Lower leg skin (tissue), 4 donors: ENCODE results near the gene KCNK4. TPM values are rescaled to one million over a fixed set of nuclear protein-coding genes. Genes with fewer than 3 reads are reported as not detected.

Experiments
- DNase-seq, 2 donors: peaks; one replicate each; pipeline ENCODE4 v3.0.0-alpha.2; 2019; ENCODE audit warnings: low spot score in 2 of 2
- H3K4me3 ChIP-seq: fragments of 200-600 bp; sonication (generic); 2 replicates; pipeline ENCODE4 v1.5.1; 2017; ENCODE audit warnings: mild to moderate bottlenecking, low read depth; ENCODE audit not compliant: poor library complexity, severe bottlenecking
- CTCF ChIP-seq, 3 donors: fragments of 450-650 bp; IDR thresholded peaks; one replicate each; pipeline ENCODE4 v1.5.1; 2016; ENCODE audit warnings: antibody characterized with exemption in 3 of 3, mild to moderate bottlenecking in 3 of 3, moderate library complexity in 2 of 3
- POLR2A ChIP-seq, 2 donors: fragments of 450-650 bp; IDR thresholded peaks; one replicate each; pipeline ENCODE4 v1.6.1; 2016 to 2017; ENCODE audit warnings: antibody characterized with exemption in 2 of 2, mild to moderate bottlenecking in 1 of 2, moderate library complexity in 1 of 2
- WGBS, 2 donors: methylation state at CpG; one replicate each; pipeline ENCODE4 v1.1.5; 2018; 5-methylcytosine and 5-hydroxymethylcytosine counted together
- intact Hi-C: fragments of 100-400 bp; cut with DNase I; formaldehyde crosslinking; loops from one replicate; pipeline ENCODE4 v1.15.0; 2023; ENCODE audit warnings: low total_unique reads
- total RNA-seq, 4 donors: library from RNA; depleted of rRNA; stranded (reverse); fragments of >200 nt; gene quantifications; one replicate each; pipeline ENCODE4 v1.1.0, GENCODE V29; 2016

The KCNK4 gene
- total RNA-seq, 4 donors from 2014 or later = not detected

GRCh38 chr11:64268893-64269539 is 22.1 kb upstream of the KCNK4 start:
- TF ChIP-seq POLR2A (IDR thresholded peaks at IDR 0.05) (no peak), CTCF (IDR thresholded peaks at IDR 0.05) (no peak)
- intact Hi-C loops = no loop called here
- 1% methylated on average over 19 to 24 of the region's 34 CpGs for WGBS, 2 donors
- peak overlapping the region; percentile 70 for H3K4me3 ChIP-seq
- peak in 1 of 2 donors; percentile 94 for DNase-seq

GRCh38 chr11:64269540-64270220 is 21.4 kb upstream of the KCNK4 start:
- peak overlapping the region; percentile 72 for H3K4me3 ChIP-seq
- DNase-seq = peak; percentile 98 to 99
- 0 to 1% methylated on average over 26 to 34 of the region's 58 CpGs for WGBS, 2 donors
- intact Hi-C loops = no loop called here
- TF ChIP-seq CTCF (IDR thresholded peaks at IDR 0.05) (no peak), POLR2A (IDR thresholded peaks at IDR 0.05) (no peak)

GRCh38 chr11:64275031-64275800 is 15.9 kb upstream of the KCNK4 start:
- no peak overlapping the region for H3K4me3 ChIP-seq
- DNase-seq = no peak
- 82 to 85% methylated on average over 12 to 15 of the region's 15 CpGs for WGBS, 2 donors
- intact Hi-C loops = no loop called here
- no peak for TF ChIP-seq POLR2A (IDR thresholded peaks at IDR 0.05)
- no peak for TF ChIP-seq CTCF (IDR thresholded peaks at IDR 0.05)

GRCh38 chr11:64275841-64276240 is 15.3 kb upstream of the KCNK4 start:
- H3K4me3 ChIP-seq = no peak overlapping the region
- intact Hi-C loops = no loop called here
- TF ChIP-seq CTCF (IDR thresholded peaks at IDR 0.05) = no peak
- no peak for TF ChIP-seq POLR2A (IDR thresholded peaks at IDR 0.05)
- DNase-seq = no peak
- 80 to 86% methylated on average over 2 of the region's 2 CpGs for WGBS, 2 donors

- intact Hi-C loops = no loop called here
- no peak overlapping the region for H3K4me3 ChIP-seq
- no peak for TF ChIP-seq POLR2A (IDR thresholded peaks at IDR 0.05)
- TF ChIP-seq CTCF (IDR thresholded peaks at IDR 0.05) = no peak
- DNase-seq = no peak
- WGBS, 2 donors = 41 to 46% methylated on average over 17 of the region's 17 CpGs
Observed at GRCh38 chr11:64276653-64277431, 14.3 kb upstream of the KCNK4 start.
